Brain microvascular endothelial cell (primary cell): ENCODE results near the gene SLC52A1.

Experiments used
- DNase-seq: peaks from one replicate; pipeline ENCODE4 v3.0.0-alpha.2; 2020
- H3K27ac ChIP-seq: fragments of 250-450 bp; sonication (Bioruptor Pico); 2 replicates; pipeline ENCODE4 v1.5.1; 2020; ENCODE audit warnings: mild to moderate bottlenecking, moderate library complexity
- H3K27me3 ChIP-seq: fragments of 250-450 bp; sonication (Bioruptor Pico); replicated peaks from 2 replicates; pipeline ENCODE4 v1.5.1; 2020; ENCODE audit warnings: mild to moderate bottlenecking
- H3K36me3 ChIP-seq: fragments of 250-450 bp; sonication (Bioruptor Pico); replicated peaks from 2 replicates; pipeline ENCODE4 v1.5.1; 2020; ENCODE audit warnings: mild to moderate bottlenecking
- H3K4me3 ChIP-seq: 2 replicates; pipeline ENCODE4 v1.5.1; 2011; ENCODE audit warnings: low read depth, mild to moderate bottlenecking, control low read depth, low read length, moderate library complexity
- CTCF ChIP-seq: IDR thresholded peaks from 2 replicates; pipeline ENCODE4 v1.5.1; 2011; ENCODE audit warnings: low read depth, mild to moderate bottlenecking, moderate library complexity, low read length, control low read depth, inconsistent platforms; ENCODE audit errors: missing control alignments
- in situ Hi-C: cut with HindIII; loops from 2 replicates; pipeline ENCODE4 v1.10.0; 2017; ENCODE audit warnings: low sequenced_read_pairs, low pct_ligation_motif_present

SLC52A1 gene

GRCh38 chr17:5024604-5025003, 10.6 kb downstream of the SLC52A1 start:
- H3K27ac ChIP-seq = no peak overlapping the region
- in situ Hi-C loops = no loop called here
- peaks cover 36% of the 10 kb centered on the region for H3K36me3 ChIP-seq
- no peaks in the 10 kb centered on the region for H3K27me3 ChIP-seq
- no peak for TF ChIP-seq CTCF
- no peak for DNase-seq
- H3K4me3 ChIP-seq = no peak overlapping the region

- in situ Hi-C loops = no loop called here
- DNase-seq = no peak
- H3K4me3 ChIP-seq = no peak overlapping the region
- peaks cover 44% of the 10 kb centered on the region for H3K36me3 ChIP-seq
- H3K27me3 ChIP-seq = no peaks in the 10 kb centered on the region
- no peak for TF ChIP-seq CTCF
- H3K27ac ChIP-seq = no peak overlapping the region
Observed at GRCh38 chr17:5023588-5024147, 11.6 kb downstream of the SLC52A1 start.

GRCh38 chr17:5022171-5022711, 13.0 kb downstream of the SLC52A1 start:
- Histone ChIP-seq H3K4me3 (no peak overlapping the region), H3K27me3 (no peaks in the 10 kb centered on the region), H3K27ac (no peak overlapping the region), H3K36me3 (peaks cover 52% of the 10 kb centered on the region)
- DNase-seq = no peak
- in situ Hi-C loops = no loop called here
- no peak for TF ChIP-seq CTCF

- in situ Hi-C loops = no loop called here
- Histone ChIP-seq H3K4me3 (no peak overlapping the region), H3K27ac (no peak overlapping the region), H3K27me3 (no peaks in the 10 kb centered on the region), H3K36me3 (peaks cover 65% of the 10 kb centered on the region)
- no peak for DNase-seq
- no peak for TF ChIP-seq CTCF
Observed at GRCh38 chr17:5020502-5021023, 14.7 kb downstream of the SLC52A1 start.

- Histone ChIP-seq H3K4me3 (no peak overlapping the region), H3K36me3 (peaks cover 70% of the 10 kb centered on the region), H3K27ac (no peak overlapping the region), H3K27me3 (no peaks in the 10 kb centered on the region)
- in situ Hi-C loops = no loop called here
- TF ChIP-seq CTCF = peak; percentile 37
- no peak for DNase-seq
Observed at GRCh38 chr17:5019475-5019956, 15.7 kb downstream of the SLC52A1 start.

GRCh38 chr17:5014357-5014756, 20.9 kb downstream of the SLC52A1 start:
- no peaks in the 10 kb centered on the region for H3K27me3 ChIP-seq
- peaks cover 61% of the 10 kb centered on the region for H3K36me3 ChIP-seq
- DNase-seq = no peak
- no peak for TF ChIP-seq CTCF
- in situ Hi-C loops = no loop called here
- H3K27ac ChIP-seq = no peak overlapping the region
- H3K4me3 ChIP-seq = no peak overlapping the region
